ENCODE measurements around the gene MUC20.
"Not testable (repeated sequence)": the region's sequence is repeated elsewhere in the genome, so short reads cannot be mapped to it uniquely, and the experiment has no call there.

- not testable (repeated sequence) for TF ChIP-seq CTCF (IDR thresholded peaks at IDR 0.05); POLR2AphosphoS5 (IDR thresholded peaks at IDR 0.05; ENCODE audit: low read depth, low read length); REST (IDR thresholded peaks at IDR 0.05; ENCODE audit: insufficient read depth in 1 of 2, low read depth in 2 of 2, low read length in 1 of 2)
These were observed 29.0 kb upstream of the MUC20 start for GRCh38 chr3:195691596-195692353.
